ENCODE results near the gene FAXDC2. TPM values are rescaled to one million over a fixed set of nuclear protein-coding genes. Genes with fewer than 3 reads are reported as not detected.

Gene FAXDC2
- total RNA-seq (2014; rRNA removed; shearing (Covaris generic)) (0.13 TPM in 2 replicates), total RNA-seq (2022) (0.10 and 0.28 TPM in 2 replicates), Bru-seq, nascent RNA (percentile 20 among the genes with signal in this experiment), BruChase-seq, experiment 1, labeled RNA remaining after a 6-hour chase (percentile 16 among the genes with signal in this experiment), BruChase-seq, experiment 2, labeled RNA remaining after a 2-hour chase (percentile 19 among the genes with signal in this experiment)
- long read RNA-seq, partial matches to known transcripts, result 0 of 3 reads
- long read RNA-seq, other reads (novel, unspliced or antisense), result 3 of 3 reads

GRCh38 chr5:154850255-154851062, at the start of gene FAXDC2:
Gene FAXDC2 (minus strand): TSS chr5:154850603. CDS start chr5:154838178, 12,425 bp downstream.
- intact Hi-C loops (cut with micrococcal nuclease; ENCODE audit: unreplicated experiment), result no loop called here

DNA sequence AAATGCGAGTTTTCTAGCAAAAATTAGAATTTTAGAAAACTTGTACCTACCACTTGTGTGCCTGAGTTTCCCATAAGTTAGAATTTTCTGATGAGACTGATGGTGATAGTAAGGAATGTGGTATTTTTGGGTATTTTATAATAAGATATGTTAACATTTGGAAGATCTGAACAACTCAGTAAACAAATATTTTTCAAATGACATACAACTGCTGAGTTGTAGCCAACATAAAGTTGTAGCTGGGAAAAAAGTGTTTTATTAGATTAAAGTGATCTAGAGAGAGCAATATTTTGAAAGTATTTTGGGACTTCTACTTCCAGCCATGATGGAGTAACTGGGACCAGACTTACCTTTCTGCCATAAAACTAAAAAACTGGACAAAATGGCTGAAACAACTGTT, 49.7 kb upstream of the FAXDC2 start:
- Histone ChIP-seq H3K4me2 (ENCODE audit: low read length) (no peak overlapping the region), H3K27ac (ENCODE audit: low read depth, low read length, poor library complexity, severe bottlenecking) (no peak overlapping the region), H3K4me3 (ENCODE audit: low read depth, low read length, poor library complexity, severe bottlenecking) (no peak overlapping the region), H3K36me3 (ENCODE audit: insufficient read depth, low read length) (peaks cover 97% of the 10 kb centered on the region), H3K9me3 (ENCODE audit: low read length) (no peaks in the 10 kb centered on the region), H2AFZ (ENCODE audit: low read length) (no peak overlapping the region), H3K79me2 (ENCODE audit: insufficient read depth, low read depth, low read length) (no peaks in the 10 kb centered on the region), H3K9me2 (ENCODE audit: insufficient read depth, low read length) (no peaks in the 10 kb centered on the region), H3K4me1 (ENCODE audit: insufficient read depth, low read length, poor library complexity, severe bottlenecking) (no peaks in the 10 kb centered on the region), H4K20me1 (ENCODE audit: insufficient read depth, low read length) (no peaks in the 10 kb centered on the region)
- POLR2A ChIA-PET, result no interaction called here
- no peak for TF ChIP-seq EZH2phosphoT487 (IDR thresholded peaks at IDR 0.05; ENCODE audit: borderline replicate concordance, low read depth, low read length)
- TF ChIP-seq, protein P1, sequence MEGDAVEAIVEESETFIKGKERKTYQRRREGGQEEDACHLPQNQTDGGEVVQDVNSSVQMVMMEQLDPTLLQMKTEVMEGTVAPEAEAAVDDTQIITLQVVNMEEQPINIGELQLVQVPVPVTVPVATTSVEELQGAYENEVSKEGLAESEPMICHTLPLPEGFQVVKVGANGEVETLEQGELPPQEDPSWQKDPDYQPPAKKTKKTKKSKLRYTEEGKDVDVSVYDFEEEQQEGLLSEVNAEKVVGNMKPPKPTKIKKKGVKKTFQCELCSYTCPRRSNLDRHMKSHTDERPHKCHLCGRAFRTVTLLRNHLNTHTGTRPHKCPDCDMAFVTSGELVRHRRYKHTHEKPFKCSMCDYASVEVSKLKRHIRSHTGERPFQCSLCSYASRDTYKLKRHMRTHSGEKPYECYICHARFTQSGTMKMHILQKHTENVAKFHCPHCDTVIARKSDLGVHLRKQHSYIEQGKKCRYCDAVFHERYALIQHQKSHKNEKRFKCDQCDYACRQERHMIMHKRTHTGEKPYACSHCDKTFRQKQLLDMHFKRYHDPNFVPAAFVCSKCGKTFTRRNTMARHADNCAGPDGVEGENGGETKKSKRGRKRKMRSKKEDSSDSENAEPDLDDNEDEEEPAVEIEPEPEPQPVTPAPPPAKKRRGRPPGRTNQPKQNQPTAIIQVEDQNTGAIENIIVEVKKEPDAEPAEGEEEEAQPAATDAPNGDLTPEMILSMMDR (conservative IDR thresholded peaks at IDR 0.05; ENCODE audit: low read length), result no peak
- no peak for DNase-seq (ENCODE audit: low spot score)
- BruUV-seq (replicated peaks), result no TSS peak
- CTCF ChIA-PET (ENCODE audit: unreplicated experiment), result no interaction called here
- intact Hi-C loops (cut with micrococcal nuclease; ENCODE audit: unreplicated experiment), result no loop called here

More at GRCh38 chr5:154850255-154851062, at the start of gene FAXDC2:
- POLR2A ChIA-PET, result interaction anchor here (0.6 kb wide), 1 partner anchor 17 kb away, joined by 3 read pairs; no protein-coding TSS in a partner anchor
- H3K9me2 ChIP-seq (ENCODE audit: insufficient read depth, low read length), result no peaks in the 10 kb centered on the region
- no peak for TF ChIP-seq EZH2phosphoT487 (IDR thresholded peaks at IDR 0.05; ENCODE audit: borderline replicate concordance, low read depth, low read length)
- TF ChIP-seq, protein P1 (conservative IDR thresholded peaks at IDR 0.05; ENCODE audit: low read length), result no peak
- H3K79me2 ChIP-seq (ENCODE audit: insufficient read depth, low read depth, low read length), result no peaks in the 10 kb centered on the region
- H3K36me3 ChIP-seq (ENCODE audit: insufficient read depth, low read length), result no peaks in the 10 kb centered on the region
- DNase-seq (ENCODE audit: low spot score), result no peak
- no peak within 1 kb of the TSS for H3K4me3 ChIP-seq (ENCODE audit: low read depth, low read length, poor library complexity, severe bottlenecking)
- no TSS peak for BruUV-seq (replicated peaks)
- no peaks in the 10 kb centered on the region for H3K9me3 ChIP-seq (ENCODE audit: low read length)
- no peaks in the 10 kb centered on the region for H3K4me1 ChIP-seq (ENCODE audit: insufficient read depth, low read length, poor library complexity, severe bottlenecking)
- H3K27ac ChIP-seq (ENCODE audit: low read depth, low read length, poor library complexity, severe bottlenecking), result no peak within 1 kb of the TSS
- CTCF ChIA-PET (ENCODE audit: unreplicated experiment), result no interaction called here
- no peak within 1 kb of the TSS for H3K4me2 ChIP-seq (ENCODE audit: low read length)
- no peaks in the 10 kb centered on the region for H4K20me1 ChIP-seq (ENCODE audit: insufficient read depth, low read length)
- H2AFZ ChIP-seq (ENCODE audit: low read length), result no peak within 1 kb of the TSS

Measured in OCI-LY7 (cell line).